AG04449 (cell line): ENCODE data around the gene LATS2.

Experiments used
- CTCF ChIA-PET: fragments of 350-600 bp; formaldehyde crosslinking; extraction: SDS; loops from one replicate; lab custom pipeline; 2021; ENCODE audit warnings: antibody characterized with exemption; lab: Yijun Ruan, JAX
- POLR2A ChIA-PET: fragments of 400-600, 350-600 bp; formaldehyde crosslinking; extraction: SDS; loops from one replicate; lab custom pipeline; 2020; ENCODE audit warnings: antibody characterized with exemption, inconsistent platforms; lab: Yijun Ruan, JAX
- DNase-seq: peaks from one replicate; pipeline ENCODE4 v3.0.0-alpha.2; 2010; ENCODE audit warnings: low read depth, low spot score
- H3K4me3 ChIP-seq: 2 replicates; pipeline ENCODE4 v1.5.1; 2011; ENCODE audit warnings: low read depth, mild to moderate bottlenecking, control low read depth, low read length
- TF ChIP-seq, protein P1 (sequence below): IDR thresholded peaks from one replicate; pipeline ENCODE4 v1.5.1; 2011; ENCODE audit warnings: mild to moderate bottlenecking, moderate library complexity, low read length, control low read depth, inconsistent platforms; ENCODE audit not compliant: insufficient read depth; ENCODE audit errors: missing control alignments

The LATS2 gene

DNA sequence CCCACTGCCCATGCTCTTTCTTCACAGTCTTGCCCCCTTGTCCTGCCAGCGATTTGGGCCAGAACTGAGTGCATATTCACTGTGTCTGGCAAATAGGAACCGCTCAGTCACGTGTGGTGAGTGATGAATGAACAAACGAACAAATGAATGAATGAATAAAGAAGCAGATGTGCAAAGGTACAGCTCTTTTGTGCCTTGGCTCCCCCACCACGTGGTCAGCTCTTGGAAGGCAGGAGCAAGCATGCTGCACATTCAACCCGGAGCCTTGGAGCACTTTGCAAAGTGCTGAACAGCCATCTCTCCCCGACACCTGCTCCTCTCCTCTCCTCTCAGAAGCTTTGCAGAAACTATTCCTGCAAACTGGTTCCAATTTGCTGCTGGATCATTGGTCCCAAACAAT lies 52.4 kb downstream of the LATS2 start:
- POLR2A ChIA-PET, result no interaction called here
- CTCF ChIA-PET, result no interaction called here
- H3K4me3 ChIP-seq, result no peak overlapping the region
- no peak for DNase-seq
- TF ChIP-seq, protein P1, sequence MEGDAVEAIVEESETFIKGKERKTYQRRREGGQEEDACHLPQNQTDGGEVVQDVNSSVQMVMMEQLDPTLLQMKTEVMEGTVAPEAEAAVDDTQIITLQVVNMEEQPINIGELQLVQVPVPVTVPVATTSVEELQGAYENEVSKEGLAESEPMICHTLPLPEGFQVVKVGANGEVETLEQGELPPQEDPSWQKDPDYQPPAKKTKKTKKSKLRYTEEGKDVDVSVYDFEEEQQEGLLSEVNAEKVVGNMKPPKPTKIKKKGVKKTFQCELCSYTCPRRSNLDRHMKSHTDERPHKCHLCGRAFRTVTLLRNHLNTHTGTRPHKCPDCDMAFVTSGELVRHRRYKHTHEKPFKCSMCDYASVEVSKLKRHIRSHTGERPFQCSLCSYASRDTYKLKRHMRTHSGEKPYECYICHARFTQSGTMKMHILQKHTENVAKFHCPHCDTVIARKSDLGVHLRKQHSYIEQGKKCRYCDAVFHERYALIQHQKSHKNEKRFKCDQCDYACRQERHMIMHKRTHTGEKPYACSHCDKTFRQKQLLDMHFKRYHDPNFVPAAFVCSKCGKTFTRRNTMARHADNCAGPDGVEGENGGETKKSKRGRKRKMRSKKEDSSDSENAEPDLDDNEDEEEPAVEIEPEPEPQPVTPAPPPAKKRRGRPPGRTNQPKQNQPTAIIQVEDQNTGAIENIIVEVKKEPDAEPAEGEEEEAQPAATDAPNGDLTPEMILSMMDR, result no peak

DNA sequence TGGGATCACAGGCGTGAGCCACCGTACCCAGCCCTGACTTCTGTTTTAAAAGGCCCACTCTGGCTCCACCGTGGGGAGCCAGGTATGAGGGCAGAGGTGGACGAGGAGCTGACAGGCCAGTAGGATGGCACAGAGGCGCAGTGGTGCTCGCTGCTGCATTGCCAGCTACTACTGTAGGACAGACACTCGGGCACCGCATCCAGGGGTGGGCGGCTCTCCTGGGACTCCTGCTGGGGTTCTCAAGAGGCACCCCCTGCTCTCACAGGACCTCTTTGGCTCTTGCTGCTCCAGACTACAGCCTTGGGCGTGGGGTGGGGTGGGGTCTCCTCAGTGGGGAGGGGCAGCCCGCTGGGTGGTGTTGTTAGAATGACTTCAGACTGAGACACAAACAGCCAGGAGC lies 53.4 kb downstream of the LATS2 start:
- DNase-seq, result no peak
- H3K4me3 ChIP-seq, result no peak overlapping the region
- TF ChIP-seq, protein P1, result no peak
- ChIA-PET POLR2A (no interaction called here), CTCF (no interaction called here)

DNA sequence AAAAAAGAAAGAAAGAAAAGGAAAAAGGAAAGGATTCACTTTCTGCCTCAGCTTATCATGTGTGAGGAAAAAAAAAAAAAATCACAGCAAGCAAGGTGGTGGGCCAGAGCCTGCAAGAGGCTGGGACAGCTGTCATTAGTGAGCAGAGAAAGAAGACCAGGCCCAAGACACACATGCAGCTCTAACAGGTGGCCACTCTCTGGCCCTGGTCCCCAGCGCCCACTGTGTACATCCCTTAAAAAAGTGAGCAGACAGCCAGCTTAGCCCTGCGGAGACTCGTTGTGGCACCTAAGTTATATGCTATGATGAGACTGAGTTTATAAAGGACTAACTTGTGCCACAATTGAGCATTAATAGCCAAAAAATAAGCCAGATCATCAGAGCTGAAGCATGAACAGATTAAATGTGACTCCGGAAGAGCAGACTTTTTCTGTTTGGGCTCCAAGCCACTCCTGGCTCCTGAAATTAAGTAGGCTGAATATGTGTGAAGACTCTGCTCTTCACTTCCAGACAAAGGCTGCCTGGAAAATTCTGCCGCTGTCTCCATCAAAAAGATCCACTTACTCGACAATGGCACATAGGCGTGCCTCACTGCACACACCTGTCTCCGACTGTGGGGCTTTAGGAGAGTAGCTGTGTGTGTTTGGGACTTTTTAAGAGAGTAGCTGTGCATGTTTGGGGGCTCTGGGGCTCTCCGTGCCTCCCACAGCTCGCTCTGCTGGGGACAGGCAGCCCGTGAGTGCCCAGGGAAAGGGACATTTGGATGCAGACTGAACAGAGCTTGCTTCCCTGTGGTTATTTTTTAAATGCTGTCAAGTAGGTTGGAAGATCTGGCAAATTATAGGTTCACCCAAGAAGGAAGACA lies 55.0 kb downstream of the LATS2 start:
- ChIA-PET CTCF (interaction anchor here (0.9 kb wide), 1 partner anchor 9 kb away, joined by 3 read pairs; no protein-coding TSS in a partner anchor), POLR2A (no interaction called here)
- DNase-seq, result no peak
- TF ChIP-seq, protein P1, result no peak
- no peak overlapping the region for H3K4me3 ChIP-seq

DNA sequence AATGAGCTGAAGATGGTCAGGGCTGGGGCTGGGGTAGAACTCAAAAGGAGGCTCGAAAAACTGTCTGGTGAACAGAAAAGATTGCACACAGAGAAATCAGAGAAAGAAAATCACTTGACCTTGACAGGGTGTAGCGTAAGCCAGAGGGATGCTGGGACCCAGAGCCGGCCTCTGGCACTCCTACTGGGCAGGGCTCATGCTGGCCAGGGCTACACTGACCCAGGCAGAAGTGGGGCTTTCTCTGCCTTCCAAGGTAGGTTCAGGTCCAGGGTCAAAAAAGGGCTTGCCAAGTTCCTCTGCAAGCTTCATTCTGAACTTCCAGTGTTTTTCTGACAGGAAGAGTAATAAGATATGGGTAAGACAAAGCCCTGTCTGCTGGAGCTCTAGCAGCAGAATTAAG lies 56.2 kb downstream of the LATS2 start:
- TF ChIP-seq, protein P1, result no peak
- DNase-seq, result no peak
- ChIA-PET POLR2A (no interaction called here), CTCF (interaction anchor here (1.5 kb wide), 1 partner anchor 18 kb away, joined by 3 read pairs; no protein-coding TSS in a partner anchor)
- no peak overlapping the region for H3K4me3 ChIP-seq

DNA sequence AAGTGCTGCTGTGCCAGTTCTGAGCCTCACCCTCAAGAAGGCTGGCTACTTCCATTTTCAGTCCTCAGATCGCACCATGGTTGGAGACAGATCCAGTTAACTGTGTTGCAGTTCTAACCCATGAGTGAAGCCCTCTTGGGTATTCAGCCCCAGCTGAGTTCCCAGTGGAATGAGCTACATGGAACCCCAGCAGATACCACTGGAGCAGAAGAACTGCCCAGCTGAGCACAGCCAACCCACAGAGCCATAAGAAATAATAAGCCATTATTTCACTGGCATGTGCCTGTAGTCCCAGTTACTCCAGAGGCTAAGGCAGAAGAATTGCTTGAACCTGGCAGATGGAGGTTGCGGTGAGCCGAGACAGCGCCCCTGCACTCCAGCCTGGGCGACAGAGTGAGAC lies 59.9 kb downstream of the LATS2 start:
- no peak overlapping the region for H3K4me3 ChIP-seq
- TF ChIP-seq, protein P1, result no peak
- DNase-seq, result no peak
- ChIA-PET CTCF (no interaction called here), POLR2A (no interaction called here)

DNA sequence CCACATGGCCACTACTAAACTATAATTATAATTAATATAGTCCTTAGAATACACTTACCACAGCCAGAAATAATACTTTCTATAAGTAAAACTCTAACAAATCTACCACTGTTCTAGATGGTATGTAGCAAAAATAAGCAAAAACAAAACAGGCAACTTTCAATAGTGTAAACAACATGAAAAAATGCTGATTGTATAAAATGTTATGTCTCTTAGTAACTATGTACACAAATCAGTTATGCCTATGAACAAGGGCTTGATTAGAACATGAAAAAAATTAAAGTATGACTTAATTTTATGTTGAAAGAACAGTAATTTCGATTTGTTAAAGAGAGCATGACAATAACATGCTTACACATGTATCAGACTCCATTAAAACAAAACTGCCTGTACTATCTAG lies 60.7 kb downstream of the LATS2 start:
- no peak overlapping the region for H3K4me3 ChIP-seq
- DNase-seq, result no peak
- TF ChIP-seq, protein P1, result no peak
- POLR2A ChIA-PET, result no interaction called here
- CTCF ChIA-PET, result no interaction called here
